ENCODE measurements around the gene CRYL1. TPM values are rescaled to one million over a fixed set of nuclear protein-coding genes. Genes with fewer than 3 reads are reported as not detected.

CRYL1 gene
- polyA plus RNA-seq, 1 donor from 2014 or later, result 10.6 TPM

- no peaks in the 10 kb centered on the region for H3K9me3 ChIP-seq (ENCODE audit: low read length)
- H3F3A ChIP-seq (ENCODE audit: insufficient read depth, low read length, poor library complexity, severe bottlenecking), result no peaks in the 10 kb centered on the region
- no peak overlapping the region for H3K27ac ChIP-seq (ENCODE audit: low read length)
- H3K79me2 ChIP-seq (replicated peaks; ENCODE audit: insufficient read depth, low read length), result no peaks in the 10 kb centered on the region
- no peaks in the 10 kb centered on the region for H3K9me2 ChIP-seq (ENCODE audit: insufficient read depth, low read length)
- TF ChIP-seq CTCF (IDR thresholded peaks at IDR 0.05; ENCODE audit: poor library complexity, severe bottlenecking) (no peak), TAF1 (IDR thresholded peaks at IDR 0.05; ENCODE audit: low read depth) (no peak), RAD21 (conservative IDR thresholded peaks at IDR 0.05) (no peak), SMC3 (conservative IDR thresholded peaks at IDR 0.05; ENCODE audit: poor library complexity) (no peak)
- H3K4me3 ChIP-seq (ENCODE audit: low read length), result no peak overlapping the region
- no peaks in the 10 kb centered on the region for H3K36me3 ChIP-seq (ENCODE audit: insufficient read depth, low read length)
- no peaks in the 10 kb centered on the region for H4K20me1 ChIP-seq (ENCODE audit: insufficient read depth)
- no peaks in the 10 kb centered on the region for H3K27me3 ChIP-seq (ENCODE audit: insufficient read depth, low read depth, low read length)
- no peak overlapping the region for H2AFZ ChIP-seq (ENCODE audit: low read depth, low read length)
- no peak overlapping the region for H3K4me2 ChIP-seq (ENCODE audit: low read length)
- H3K9ac ChIP-seq (ENCODE audit: low read length), result no peak overlapping the region
Observed at GRCh38 chr13:20466371-20466770, 59.3 kb downstream of the CRYL1 start.

- H3K79me2 ChIP-seq (replicated peaks; ENCODE audit: insufficient read depth, low read length), result no peaks in the 10 kb centered on the region
- no peak overlapping the region for H3K9ac ChIP-seq (ENCODE audit: low read length)
- no peaks in the 10 kb centered on the region for H3K36me3 ChIP-seq (ENCODE audit: insufficient read depth, low read length)
- no peak overlapping the region for H3K4me2 ChIP-seq (ENCODE audit: low read length)
- no peaks in the 10 kb centered on the region for H3K27me3 ChIP-seq (ENCODE audit: insufficient read depth, low read depth, low read length)
- no peak overlapping the region for H3K4me3 ChIP-seq (ENCODE audit: low read length)
- no peak overlapping the region for H3K27ac ChIP-seq (ENCODE audit: low read length)
- H2AFZ ChIP-seq (ENCODE audit: low read depth, low read length), result no peak overlapping the region
- no peaks in the 10 kb centered on the region for H3K9me3 ChIP-seq (ENCODE audit: low read length)
- no peaks in the 10 kb centered on the region for H3F3A ChIP-seq (ENCODE audit: insufficient read depth, low read length, poor library complexity, severe bottlenecking)
- no peaks in the 10 kb centered on the region for H3K9me2 ChIP-seq (ENCODE audit: insufficient read depth, low read length)
- H4K20me1 ChIP-seq (ENCODE audit: insufficient read depth), result no peaks in the 10 kb centered on the region
- TF ChIP-seq MXI1 (conservative IDR thresholded peaks at IDR 0.05; ENCODE audit: poor library complexity, severe bottlenecking) (no peak), POLR2AphosphoS5 (IDR thresholded peaks at IDR 0.05) (no peak), RAD21 (conservative IDR thresholded peaks at IDR 0.05) (no peak), SMC3 (conservative IDR thresholded peaks at IDR 0.05; ENCODE audit: poor library complexity) (no peak), REST (IDR thresholded peaks at IDR 0.05; ENCODE audit: borderline replicate concordance) (no peak), EZH2 (IDR thresholded peaks at IDR 0.05; ENCODE audit: borderline replicate concordance, insufficient read depth, low read length, poor library complexity, severe bottlenecking) (no peak), EP300 (conservative IDR thresholded peaks at IDR 0.05; ENCODE audit: poor library complexity, severe bottlenecking) (no peak), CTCF (IDR thresholded peaks at IDR 0.05; ENCODE audit: poor library complexity, severe bottlenecking) (no peak)
Observed at GRCh38 chr13:20465218-20465879, 60.3 kb downstream of the CRYL1 start.

All from neural cell (in vitro differentiated cells).